NCI-H748 treated with DMSO at 0.1 percent for 48 hours (cell line): ENCODE results near the gene SH3PXD2B.
"Not testable (repeated sequence)": the region's sequence is repeated elsewhere in the genome, so short reads cannot be mapped to it uniquely, and the experiment has no call there.

Experiments used
- DNase-seq: peaks from one replicate; lab custom pipeline; 2025; lab: John Stamatoyannopoulos, UW

The SH3PXD2B gene

GRCh38 chr5:172417983-172418630, 36.2 kb downstream of the SH3PXD2B start:
- DNase-seq: no peak

GRCh38 chr5:172417130-172417841, 37.0 kb downstream of the SH3PXD2B start:
- DNase-seq: no peak

- DNase-seq: no peak
Observed at GRCh38 chr5:172415362-172416275, 38.7 kb downstream of the SH3PXD2B start.

GRCh38 chr5:172414531-172415361, 39.6 kb downstream of the SH3PXD2B start:
- no peak for DNase-seq

GRCh38 chr5:172413601-172414171, 40.6 kb downstream of the SH3PXD2B start:
- no peak for DNase-seq

GRCh38 chr5:172412724-172413286, 41.5 kb downstream of the SH3PXD2B start:
- DNase-seq: no peak

GRCh38 chr5:172411484-172412072, 42.7 kb downstream of the SH3PXD2B start:
- DNase-seq: no peak

- no peak for DNase-seq
Observed at GRCh38 chr5:172410662-172411483, 43.5 kb downstream of the SH3PXD2B start.

- no peak for DNase-seq
Observed at GRCh38 chr5:172410160-172410559, 44.2 kb downstream of the SH3PXD2B start.

- DNase-seq: not testable (repeated sequence)
Observed at GRCh38 chr5:172409477-172409876, 44.8 kb downstream of the SH3PXD2B start.

GRCh38 chr5:172407822-172408221, 46.5 kb downstream of the SH3PXD2B start:
- DNase-seq: no peak

- DNase-seq: no peak
Observed at GRCh38 chr5:172407241-172407691, 47.1 kb downstream of the SH3PXD2B start.

- no peak for DNase-seq
Observed at GRCh38 chr5:172405226-172406107, 48.9 kb downstream of the SH3PXD2B start.

GRCh38 chr5:172404746-172405145, 49.6 kb downstream of the SH3PXD2B start:
- DNase-seq: no peak

GRCh38 chr5:172403817-172404216, 50.5 kb downstream of the SH3PXD2B start:
- no peak for DNase-seq

GRCh38 chr5:172403189-172403796, 51.0 kb downstream of the SH3PXD2B start:
- no peak for DNase-seq

GRCh38 chr5:172402531-172403188, 51.7 kb downstream of the SH3PXD2B start:
- DNase-seq: no peak

- DNase-seq: not testable (repeated sequence)
Observed at GRCh38 chr5:172402031-172402430, 52.3 kb downstream of the SH3PXD2B start.
